ENCODE measurements around the gene URB1.
"Not testable (repeated sequence)": the region's sequence is repeated elsewhere in the genome, so short reads cannot be mapped to it uniquely, and the experiment has no call there.

URB1 gene

GRCh38 chr21:32278518-32279376 lies 114.1 kb downstream of the URB1 start, which contains the start of gene MIS18A:
Gene MIS18A, minus strand, starts transcription at chr21:32279049. Its CDS starts 35 bp downstream, at chr21:32279014.
- Histone ChIP-seq H3K36me3 (ENCODE audit: control insufficient read depth, insufficient read depth, low read length) (peaks cover 3% of the 10 kb centered on the region), H3K27ac (ENCODE audit: insufficient read depth, low read depth, low read length, poor library complexity, severe bottlenecking) (peak within 1 kb of the TSS; percentile 36), H3K4me3 (ENCODE audit: insufficient read depth, low read depth, low read length) (peak within 1 kb of the TSS; percentile 95), H3K4me1 (ENCODE audit: control insufficient read depth, insufficient read depth, low read length) (peaks cover 6% of the 10 kb centered on the region), H3K9me3 (ENCODE audit: control insufficient read depth, low read length) (no peaks in the 10 kb centered on the region), H3K27me3 (ENCODE audit: control insufficient read depth, insufficient read depth, low read length, poor library complexity, severe bottlenecking) (no peaks in the 10 kb centered on the region)
- 0% methylated on average over 69 of the region's 69 CpGs for WGBS, 2 experiments

GRCh38 chr21:32278103-32278502 lies 114.7 kb downstream of the URB1 start:
- H3K27me3 ChIP-seq (ENCODE audit: control insufficient read depth, insufficient read depth, low read length, poor library complexity, severe bottlenecking) = no peaks in the 10 kb centered on the region
- H3K36me3 ChIP-seq (ENCODE audit: control insufficient read depth, insufficient read depth, low read length) = peaks cover 3% of the 10 kb centered on the region
- H3K4me1 ChIP-seq (ENCODE audit: control insufficient read depth, insufficient read depth, low read length) = peaks cover 6% of the 10 kb centered on the region
- WGBS, 2 experiments = 7 to 13% methylated on average over 6 to 9 of the region's 9 CpGs
- no peaks in the 10 kb centered on the region for H3K9me3 ChIP-seq (ENCODE audit: control insufficient read depth, low read length)
- H3K27ac ChIP-seq (ENCODE audit: insufficient read depth, low read depth, low read length, poor library complexity, severe bottlenecking) = no peak overlapping the region
- peak overlapping the region; percentile 95 for H3K4me3 ChIP-seq (ENCODE audit: insufficient read depth, low read depth, low read length)

GRCh38 chr21:32276671-32277070 lies 116.1 kb downstream of the URB1 start:
- WGBS, 2 experiments = 91 to 97% methylated on average over 4 of the region's 4 CpGs
- no peaks in the 10 kb centered on the region for H3K9me3 ChIP-seq (ENCODE audit: control insufficient read depth, low read length)

GRCh38 chr21:32270748-32271147 lies 122.1 kb downstream of the URB1 start:
- Histone ChIP-seq H3K4me3 (ENCODE audit: insufficient read depth, low read depth, low read length) (no peak overlapping the region), H3K27ac (ENCODE audit: insufficient read depth, low read depth, low read length, poor library complexity, severe bottlenecking) (no peak overlapping the region), H3K36me3 (ENCODE audit: control insufficient read depth, insufficient read depth, low read length) (peaks cover 6% of the 10 kb centered on the region), H3K27me3 (ENCODE audit: control insufficient read depth, insufficient read depth, low read length, poor library complexity, severe bottlenecking) (no peaks in the 10 kb centered on the region), H3K9me3 (ENCODE audit: control insufficient read depth, low read length) (no peaks in the 10 kb centered on the region), H3K4me1 (ENCODE audit: control insufficient read depth, insufficient read depth, low read length) (no peaks in the 10 kb centered on the region)
- 92 to 93% methylated on average over 3 to 4 of the region's 4 CpGs for WGBS, 2 experiments

More at GRCh38 chr21:32276671-32277070, 116.1 kb downstream of the URB1 start:
- Histone ChIP-seq H3K36me3 (ENCODE audit: control insufficient read depth, insufficient read depth, low read length) (peaks cover 3% of the 10 kb centered on the region), H3K27me3 (ENCODE audit: control insufficient read depth, insufficient read depth, low read length, poor library complexity, severe bottlenecking) (no peaks in the 10 kb centered on the region), H3K4me1 (ENCODE audit: control insufficient read depth, insufficient read depth, low read length) (peaks cover 6% of the 10 kb centered on the region), H3K27ac (ENCODE audit: insufficient read depth, low read depth, low read length, poor library complexity, severe bottlenecking) (no peak overlapping the region), H3K4me3 (ENCODE audit: insufficient read depth, low read depth, low read length) (no peak overlapping the region)

DNA sequence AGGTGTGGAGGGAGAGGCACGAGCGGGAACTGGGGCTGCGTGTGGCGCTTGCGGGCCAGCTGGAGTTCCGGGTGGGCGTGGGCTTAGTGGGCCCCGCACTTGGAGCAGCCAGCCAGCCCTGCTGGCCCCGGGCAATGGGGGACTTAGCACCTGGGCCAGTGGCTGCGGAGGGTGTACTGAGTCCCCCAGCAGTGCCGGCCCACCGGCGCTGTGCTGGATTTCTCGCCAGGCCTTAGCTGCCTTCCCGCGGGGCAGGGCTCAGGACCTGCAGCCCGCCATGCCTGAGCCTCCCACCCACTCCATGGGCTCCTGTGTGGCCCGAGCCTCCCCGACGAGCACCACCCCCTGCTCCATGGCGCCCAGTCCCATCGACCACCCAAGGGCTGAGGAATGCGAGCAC lies 127.5 kb downstream of the URB1 start:
- H3K36me3 ChIP-seq (ENCODE audit: control insufficient read depth, insufficient read depth, low read length); H3K27ac ChIP-seq (ENCODE audit: insufficient read depth, low read depth, low read length, poor library complexity, severe bottlenecking); H3K27me3 ChIP-seq (ENCODE audit: control insufficient read depth, insufficient read depth, low read length, poor library complexity, severe bottlenecking); H3K4me3 ChIP-seq (ENCODE audit: insufficient read depth, low read depth, low read length); H3K4me1 ChIP-seq (ENCODE audit: control insufficient read depth, insufficient read depth, low read length); H3K9me3 ChIP-seq (ENCODE audit: control insufficient read depth, low read length): not testable (repeated sequence)
- 95% methylated on average over 21 to 23 of the region's 23 CpGs for WGBS, 2 experiments

GRCh38 chr21:32261929-32262328 lies 130.9 kb downstream of the URB1 start:
- no peak overlapping the region for H3K4me3 ChIP-seq (ENCODE audit: insufficient read depth, low read depth, low read length)
- 92% methylated on average over 5 of the region's 5 CpGs for whole genome bisulfite sequencing, 2 experiments

More at GRCh38 chr21:32261929-32262328, 130.9 kb downstream of the URB1 start:
- H3K4me1 ChIP-seq (ENCODE audit: control insufficient read depth, insufficient read depth, low read length) = peaks cover 4% of the 10 kb centered on the region
- no peaks in the 10 kb centered on the region for H3K9me3 ChIP-seq (ENCODE audit: control insufficient read depth, low read length)
- no peak overlapping the region for H3K27ac ChIP-seq (ENCODE audit: insufficient read depth, low read depth, low read length, poor library complexity, severe bottlenecking)
- no peaks in the 10 kb centered on the region for H3K36me3 ChIP-seq (ENCODE audit: control insufficient read depth, insufficient read depth, low read length)
- H3K27me3 ChIP-seq (ENCODE audit: control insufficient read depth, insufficient read depth, low read length, poor library complexity, severe bottlenecking) = no peaks in the 10 kb centered on the region
